HG03039 (cell line): ENCODE data around the gene ANKDD1A.

ENCODE experiments used
- ATAC-seq: cut with Tn5 transposase; IDR thresholded peaks from one replicate; pipeline ENCODE4 v1.9.1; 2021; ENCODE audit warnings: mild to moderate bottlenecking, moderate library complexity; ENCODE audit not compliant: unreplicated experiment

The ANKDD1A gene

GRCh38 chr15:64960153-64960552 lies 48.5 kb downstream of the ANKDD1A start:
- no peak for ATAC-seq

GRCh38 chr15:64961013-64961412 lies 49.3 kb downstream of the ANKDD1A start:
- ATAC-seq = no peak

- ATAC-seq = no peak
Measured at GRCh38 chr15:64969401-64969800, 57.7 kb downstream of the ANKDD1A start.

DNA sequence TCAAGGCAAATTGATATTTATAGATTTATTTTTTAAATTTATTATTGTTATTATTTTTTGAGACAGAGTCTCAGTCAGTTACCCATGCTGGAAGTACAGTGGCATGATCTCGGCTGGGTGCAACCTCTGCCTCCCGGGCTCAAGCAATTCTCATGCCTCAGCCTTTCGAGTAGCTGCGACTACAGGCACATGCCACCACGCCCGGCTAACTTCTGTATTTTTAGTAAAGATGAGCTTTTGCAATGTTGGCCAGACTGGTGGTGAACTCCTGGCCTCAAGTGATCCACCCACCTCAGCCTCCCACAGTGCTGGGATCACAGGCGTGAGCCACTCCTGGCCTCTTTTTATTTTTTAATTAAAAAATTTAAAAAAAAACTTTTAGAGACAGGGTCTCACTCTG lies 59.0 kb downstream of the ANKDD1A start:
- no peak for ATAC-seq

GRCh38 chr15:64975390-64975789 lies 63.7 kb downstream of the ANKDD1A start:
- no peak for ATAC-seq

DNA sequence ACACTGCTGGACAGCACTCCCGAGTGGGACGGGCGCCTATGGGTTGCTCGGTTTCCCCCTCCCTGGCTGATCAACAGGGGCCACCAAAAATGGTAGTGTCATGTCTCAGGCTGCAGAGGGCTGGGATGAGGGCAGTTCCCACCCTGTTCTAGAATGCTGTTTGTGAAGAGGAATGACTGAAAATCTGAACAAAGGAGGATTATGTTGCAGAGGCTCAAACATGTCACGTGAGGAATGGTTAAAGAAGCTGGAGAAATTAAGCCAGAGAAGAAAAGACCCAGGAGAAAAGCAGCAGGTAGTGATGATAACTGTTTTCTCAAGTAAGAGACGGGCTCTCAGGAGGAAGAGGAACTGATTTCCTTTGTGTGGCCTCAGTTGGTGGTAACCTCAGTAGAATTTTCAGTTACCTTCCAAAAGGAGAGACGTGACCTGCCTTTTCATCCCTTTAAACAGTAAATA lies 67.6 kb downstream of the ANKDD1A start:
- no peak for ATAC-seq

DNA sequence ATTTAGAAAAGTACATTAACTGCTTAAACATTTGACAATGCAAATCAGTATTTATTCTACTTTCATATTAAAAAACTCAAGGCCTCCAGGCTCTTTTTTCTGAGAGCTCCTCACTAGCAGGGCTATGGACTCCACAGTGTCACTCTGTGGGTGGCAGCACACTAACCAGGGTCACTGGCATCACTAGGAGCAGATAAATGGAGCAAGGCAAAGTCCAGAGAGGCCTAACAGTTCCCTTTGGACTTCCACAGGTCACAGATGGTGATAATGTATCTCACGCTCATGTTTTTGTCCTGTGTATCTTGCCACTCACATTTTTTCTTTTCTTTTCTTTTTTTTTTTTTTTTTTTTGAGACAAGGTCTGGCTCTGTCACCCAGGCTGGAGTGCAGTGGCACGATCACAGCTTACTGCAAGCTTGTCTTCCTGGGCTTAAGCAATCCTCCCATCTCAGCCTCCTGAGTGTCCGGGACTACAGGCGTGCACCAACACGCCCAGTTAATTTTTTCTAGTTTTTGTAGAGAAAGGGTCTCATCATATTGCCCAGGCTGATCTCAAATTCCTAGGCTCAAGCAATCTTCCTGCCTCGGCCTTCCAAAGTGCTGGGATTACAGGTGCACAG lies 70.2 kb downstream of the ANKDD1A start:
- ATAC-seq = no peak

- no peak for ATAC-seq
Measured at GRCh38 chr15:64982472-64982871, 70.8 kb downstream of the ANKDD1A start.

GRCh38 chr15:64985366-64986033 lies 73.8 kb downstream of the ANKDD1A start:
- ATAC-seq = no peak

DNA sequence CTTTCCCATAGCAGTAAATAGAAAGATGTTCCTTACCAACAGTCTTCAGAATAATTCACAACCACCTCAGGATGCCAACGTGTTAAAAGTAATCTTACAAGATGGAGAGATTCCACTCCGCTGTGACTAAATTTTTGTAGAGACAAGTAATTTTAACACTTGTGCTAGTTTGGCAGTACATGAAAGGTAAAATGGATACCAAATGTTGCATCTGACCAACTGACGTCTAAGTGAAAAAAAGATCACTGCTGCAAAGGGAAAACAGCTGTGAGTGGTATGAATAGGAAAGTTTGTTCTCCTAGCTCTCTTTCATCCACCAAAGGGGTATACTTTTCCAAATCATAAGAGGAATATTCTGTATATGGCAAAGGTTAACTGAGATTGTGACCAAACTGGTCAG lies 75.4 kb downstream of the ANKDD1A start:
- no peak for ATAC-seq

- ATAC-seq = peak; percentile 88
Measured at GRCh38 chr15:64989416-64990167, 77.9 kb downstream of the ANKDD1A start, which contains the start of gene SPG21. TSS of gene SPG21 (minus strand) at chr15:64989914. CDS start at chr15:64983569, 6,345 bp downstream.

DNA sequence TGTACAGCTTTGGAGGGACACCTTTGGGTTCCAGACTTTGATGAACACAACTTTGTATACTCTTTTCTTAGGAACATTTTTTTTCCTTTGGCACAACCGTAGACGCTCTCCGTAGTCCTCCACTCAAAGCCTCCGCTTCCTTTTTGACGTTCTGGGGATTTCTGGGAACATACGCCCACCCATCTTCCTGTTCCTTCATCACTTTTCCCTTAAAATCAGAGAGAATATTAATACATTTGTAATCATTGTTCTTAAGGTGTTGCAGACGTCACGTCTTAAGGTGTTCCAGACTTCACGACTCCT lies 78.4 kb downstream of the ANKDD1A start:
- no peak for ATAC-seq

GRCh38 chr15:64991536-64992135 lies 79.9 kb downstream of the ANKDD1A start:
- no peak for ATAC-seq

GRCh38 chr15:64993290-64993689 lies 81.6 kb downstream of the ANKDD1A start:
- no peak for ATAC-seq

- no peak for ATAC-seq
Measured at GRCh38 chr15:64997066-64997465, 85.4 kb downstream of the ANKDD1A start.

- ATAC-seq = no peak
Measured at GRCh38 chr15:64997745-64998375, 86.2 kb downstream of the ANKDD1A start.

- no peak for ATAC-seq
Measured at GRCh38 chr15:65004993-65005392, 93.3 kb downstream of the ANKDD1A start.

GRCh38 chr15:65006876-65007275 lies 95.2 kb downstream of the ANKDD1A start:
- no peak for ATAC-seq
